DND-41 (cell line): Measurements from ENCODE around the gene ZDHHC22.

Experiments
- ATAC-seq: fragments of 200-7000 bp; cut with Tn5 transposase; 3 replicates; pipeline ENCODE4 v1.9.1; 2021; ENCODE audit warnings: low read depth; ENCODE audit not compliant: insufficient read depth
- DNase-seq: peaks from one replicate; pipeline ENCODE4 v3.0.0-alpha.2; 2020
- H2AFZ ChIP-seq: 2 replicates; pipeline ENCODE4 v1.6.0; 2012; ENCODE audit warnings: low read depth, low read length
- H3K27ac ChIP-seq: 2 replicates; pipeline ENCODE4 v1.5.1; 2012; ENCODE audit warnings: low read length, inconsistent platforms
- H3K27me3 ChIP-seq: fragments of 200-600 bp; sonication (generic); 2 replicates; pipeline ENCODE4 v1.6.0; 2012; ENCODE audit warnings: low read length, mild to moderate bottlenecking, inconsistent platforms; ENCODE audit not compliant: insufficient read depth, poor library complexity
- H3K36me3 ChIP-seq: 2 replicates; pipeline ENCODE4 v1.5.1; 2012; ENCODE audit warnings: low read length, inconsistent platforms; ENCODE audit not compliant: insufficient read depth
- H3K4me1 ChIP-seq: 2 replicates; pipeline ENCODE4 v1.5.1; 2012; ENCODE audit warnings: mild to moderate bottlenecking, low read length; ENCODE audit not compliant: insufficient read depth
- H3K4me2 ChIP-seq: 2 replicates; pipeline ENCODE4 v1.6.0; 2012; ENCODE audit warnings: mild to moderate bottlenecking, moderate library complexity, low read length, inconsistent platforms; ENCODE audit not compliant: insufficient read depth
- H3K4me3 ChIP-seq, 2 experiments: fragments of 200-600 bp in 1 of 2; shearing (Covaris generic) in 1 of 2; 2 replicates each; pipeline ENCODE4 v1.5.1; 2012 to 2016; ENCODE audit warnings: inconsistent platforms in 2 of 2, low read length in 2 of 2, mild to moderate bottlenecking in 2 of 2, low read depth in 1 of 2, moderate library complexity in 1 of 2
- H3K79me2 ChIP-seq: 2 replicates; pipeline ENCODE4 v1.6.0; 2012; ENCODE audit warnings: low read length, inconsistent platforms; ENCODE audit not compliant: insufficient read depth
- H3K9ac ChIP-seq: 2 replicates; pipeline ENCODE4 v1.6.0; 2012; ENCODE audit warnings: low read depth, mild to moderate bottlenecking, inconsistent platforms, low read length, moderate library complexity
- H3K9me3 ChIP-seq: 2 replicates; pipeline ENCODE4 v1.5.1; 2012; ENCODE audit warnings: low read length, moderate library complexity, mild to moderate bottlenecking, inconsistent platforms; ENCODE audit not compliant: insufficient read depth, severe bottlenecking
- H4K20me1 ChIP-seq: 2 replicates; pipeline ENCODE4 v1.6.0; 2012; ENCODE audit warnings: low read length; ENCODE audit not compliant: insufficient read depth
- EZH2 ChIP-seq: IDR thresholded peaks from 3 replicates; pipeline ENCODE4 v1.6.1; 2012; ENCODE audit warnings: borderline replicate concordance, low read depth, mild to moderate bottlenecking, moderate library complexity, low read length, inconsistent platforms; ENCODE audit not compliant: severe bottlenecking
- TF ChIP-seq, protein P1 (sequence below): IDR thresholded peaks from 2 replicates; pipeline ENCODE4 v1.5.1; 2012; ENCODE audit warnings: borderline replicate concordance, low read length, moderate library complexity, mild to moderate bottlenecking; ENCODE audit not compliant: poor library complexity, severe bottlenecking; ENCODE audit errors: extremely low read depth

Gene ZDHHC22

DNA sequence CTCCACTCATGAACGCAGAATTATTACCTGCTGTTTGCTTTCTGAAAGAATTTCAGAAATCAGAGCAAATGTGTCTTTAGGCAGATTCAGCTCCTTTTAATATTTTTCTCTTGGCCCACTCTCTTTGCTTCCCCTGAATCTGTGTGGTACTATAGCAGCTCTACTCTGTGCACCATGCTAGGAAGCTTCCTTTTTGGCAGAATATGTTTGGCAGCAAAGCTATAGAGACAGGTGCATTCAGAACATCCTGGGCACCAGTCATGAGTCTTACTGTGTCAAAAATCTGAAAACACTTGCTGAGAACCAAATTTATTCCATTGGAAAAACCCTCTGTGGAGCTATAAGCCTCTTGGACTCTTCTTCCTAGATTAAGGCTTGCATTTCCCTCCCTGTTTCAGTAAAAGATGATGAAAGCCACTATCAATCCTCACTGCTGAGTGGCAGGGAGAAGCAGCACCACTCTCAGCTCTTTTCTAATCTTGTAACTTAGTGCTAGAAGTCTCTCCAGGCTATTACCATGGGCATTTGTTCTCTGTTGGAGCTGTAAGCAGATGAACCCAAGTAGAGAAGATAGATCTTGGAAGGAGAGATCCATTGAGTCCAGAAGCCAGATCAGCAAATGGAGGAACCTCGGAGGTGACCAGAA, 25.3 kb downstream of the ZDHHC22 start:
- no peak for TF ChIP-seq EZH2
- TF ChIP-seq, protein P1, sequence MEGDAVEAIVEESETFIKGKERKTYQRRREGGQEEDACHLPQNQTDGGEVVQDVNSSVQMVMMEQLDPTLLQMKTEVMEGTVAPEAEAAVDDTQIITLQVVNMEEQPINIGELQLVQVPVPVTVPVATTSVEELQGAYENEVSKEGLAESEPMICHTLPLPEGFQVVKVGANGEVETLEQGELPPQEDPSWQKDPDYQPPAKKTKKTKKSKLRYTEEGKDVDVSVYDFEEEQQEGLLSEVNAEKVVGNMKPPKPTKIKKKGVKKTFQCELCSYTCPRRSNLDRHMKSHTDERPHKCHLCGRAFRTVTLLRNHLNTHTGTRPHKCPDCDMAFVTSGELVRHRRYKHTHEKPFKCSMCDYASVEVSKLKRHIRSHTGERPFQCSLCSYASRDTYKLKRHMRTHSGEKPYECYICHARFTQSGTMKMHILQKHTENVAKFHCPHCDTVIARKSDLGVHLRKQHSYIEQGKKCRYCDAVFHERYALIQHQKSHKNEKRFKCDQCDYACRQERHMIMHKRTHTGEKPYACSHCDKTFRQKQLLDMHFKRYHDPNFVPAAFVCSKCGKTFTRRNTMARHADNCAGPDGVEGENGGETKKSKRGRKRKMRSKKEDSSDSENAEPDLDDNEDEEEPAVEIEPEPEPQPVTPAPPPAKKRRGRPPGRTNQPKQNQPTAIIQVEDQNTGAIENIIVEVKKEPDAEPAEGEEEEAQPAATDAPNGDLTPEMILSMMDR: no peak
- no peak overlapping the region for H3K4me2 ChIP-seq

GRCh38 chr14:77114609-77115008, 27.0 kb downstream of the ZDHHC22 start:
- Histone ChIP-seq H3K4me3 (no peak overlapping the region), H4K20me1 (no peaks in the 10 kb centered on the region), H3K4me2 (no peak overlapping the region), H3K9me3 (no peaks in the 10 kb centered on the region), H3K27me3 (no peaks in the 10 kb centered on the region), H3K27ac (no peak overlapping the region), H3K9ac (no peak overlapping the region), H3K36me3 (peaks cover 46% of the 10 kb centered on the region), H2AFZ (no peak overlapping the region), H3K79me2 (no peaks in the 10 kb centered on the region), H3K4me1 (no peaks in the 10 kb centered on the region)
- ATAC-seq: no peak
- TF ChIP-seq, protein P1: no peak
- TF ChIP-seq EZH2: no peak
- DNase-seq: no peak

More for the DNA sequence above, 25.3 kb downstream of the ZDHHC22 start:
- H2AFZ ChIP-seq: no peak overlapping the region
- peaks cover 38% of the 10 kb centered on the region for H3K36me3 ChIP-seq
- H3K4me3 ChIP-seq: no peak overlapping the region
- H3K79me2 ChIP-seq: no peaks in the 10 kb centered on the region
- DNase-seq: no peak
- no peaks in the 10 kb centered on the region for H3K27me3 ChIP-seq
- no peak for ATAC-seq
- H3K9ac ChIP-seq: no peak overlapping the region
- no peaks in the 10 kb centered on the region for H3K9me3 ChIP-seq
- no peaks in the 10 kb centered on the region for H4K20me1 ChIP-seq
- no peak overlapping the region for H3K27ac ChIP-seq
- no peaks in the 10 kb centered on the region for H3K4me1 ChIP-seq

- Histone ChIP-seq H3K4me3 (no peak overlapping the region), H3K36me3 (peaks cover 56% of the 10 kb centered on the region), H3K27ac (no peak overlapping the region)
Measured at GRCh38 chr14:77113644-77114043, 27.9 kb downstream of the ZDHHC22 start.

More at GRCh38 chr14:77113644-77114043, 27.9 kb downstream of the ZDHHC22 start:
- no peak for DNase-seq
- no peaks in the 10 kb centered on the region for H3K9me3 ChIP-seq
- 0 out of 2 replicates have a peak, but pooled peaks cover 2% of the 10 kb centered on the region for H4K20me1 ChIP-seq
- ATAC-seq: no peak
- H2AFZ ChIP-seq: no peak overlapping the region
- no peak overlapping the region for H3K4me2 ChIP-seq
- no peaks in the 10 kb centered on the region for H3K27me3 ChIP-seq
- H3K4me1 ChIP-seq: no peaks in the 10 kb centered on the region
- no peak overlapping the region for H3K9ac ChIP-seq
- TF ChIP-seq EZH2: no peak
- TF ChIP-seq, protein P1: no peak
- H3K79me2 ChIP-seq: no peaks in the 10 kb centered on the region
